HK-2 (cell line): ENCODE results near the gene UBE2E1.
"Not testable (repeated sequence)": the region's sequence is repeated elsewhere in the genome, so short reads cannot be mapped to it uniquely, and the experiment has no call there.

Experiments
- DNase-seq: peaks from one replicate; pipeline ENCODE4 v3.0.0-alpha.2; 2018; ENCODE audit not compliant: unreplicated experiment

UBE2E1 gene

DNA sequence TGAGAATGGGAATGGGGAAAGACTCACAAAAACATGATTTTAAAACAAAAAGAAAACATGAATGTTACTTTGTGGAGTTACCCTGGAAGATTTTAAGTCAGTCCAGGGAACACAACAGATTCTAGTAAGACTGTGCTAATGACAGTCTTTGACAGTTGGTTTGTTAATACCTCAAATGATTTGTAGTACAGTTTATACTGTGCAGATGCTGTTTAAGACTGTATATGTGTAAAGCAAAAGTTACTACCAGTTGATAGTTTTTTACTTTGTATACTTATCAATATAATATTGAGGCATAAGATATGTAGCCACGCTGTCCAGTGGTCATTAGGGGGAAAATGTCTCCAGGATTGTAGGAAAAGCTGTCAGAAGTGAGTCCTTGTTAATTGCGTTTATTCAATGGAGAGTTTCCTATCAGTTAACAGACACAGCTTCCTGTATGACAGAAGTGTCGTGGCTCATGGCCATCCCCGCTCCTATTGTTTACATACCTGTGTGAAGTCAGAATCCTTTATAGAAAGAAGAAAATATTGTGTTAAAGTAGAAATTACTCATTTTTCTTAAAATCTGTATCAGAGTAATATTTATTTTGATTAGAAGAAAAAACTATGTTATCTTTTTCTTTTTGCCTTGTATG, 75.1 kb downstream of the UBE2E1 start:
- DNase-seq = no peak

GRCh38 chr3:23881993-23882392, 76.2 kb downstream of the UBE2E1 start:
- DNase-seq = not testable (repeated sequence)

DNA sequence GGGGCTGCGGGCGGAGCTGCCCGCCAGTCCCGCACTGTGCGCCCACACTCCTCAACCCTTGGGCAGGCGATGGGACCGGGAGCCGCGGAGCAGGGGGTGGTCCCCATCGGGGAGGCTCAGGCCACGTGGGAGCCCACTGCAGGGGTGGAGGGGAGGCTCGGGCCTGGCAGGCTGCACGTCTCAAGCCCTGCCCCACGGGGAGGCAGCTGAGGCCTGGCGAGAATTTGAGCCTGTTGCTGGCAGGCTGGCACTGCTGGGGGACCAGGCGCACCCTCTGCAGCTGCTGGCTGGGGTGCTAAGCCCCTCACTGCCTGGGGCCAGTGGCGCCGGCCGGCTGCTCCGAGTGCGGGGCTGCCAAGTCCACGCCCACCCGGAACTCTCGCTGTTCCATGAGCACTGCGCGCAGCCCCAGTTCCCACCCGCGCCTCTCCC, 76.7 kb downstream of the UBE2E1 start:
- no peak for DNase-seq

GRCh38 chr3:23884481-23884880, 78.7 kb downstream of the UBE2E1 start:
- no peak for DNase-seq

- no peak for DNase-seq
These were observed 79.5 kb downstream of the UBE2E1 start for GRCh38 chr3:23885210-23885609.

DNA sequence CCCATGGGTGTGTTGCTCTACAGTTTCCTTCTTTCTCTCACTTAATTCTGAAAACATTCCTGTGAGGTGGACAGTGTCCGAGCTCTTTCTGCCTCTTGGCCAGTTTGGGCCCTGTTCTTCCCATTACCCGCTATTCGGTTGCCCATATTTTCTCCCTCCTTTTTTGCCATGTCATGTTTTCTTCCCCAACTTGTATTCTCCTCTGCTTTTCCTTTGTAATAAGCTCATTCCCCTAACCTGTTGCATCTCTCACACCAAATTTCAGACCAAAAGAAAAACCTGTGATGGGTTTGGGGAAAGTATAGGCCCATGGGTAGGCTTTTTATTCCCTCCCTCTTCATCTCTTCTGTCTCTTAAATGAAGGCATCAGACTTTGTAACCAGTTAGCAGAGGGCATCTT, 80.6 kb downstream of the UBE2E1 start:
- DNase-seq = no peak

DNA sequence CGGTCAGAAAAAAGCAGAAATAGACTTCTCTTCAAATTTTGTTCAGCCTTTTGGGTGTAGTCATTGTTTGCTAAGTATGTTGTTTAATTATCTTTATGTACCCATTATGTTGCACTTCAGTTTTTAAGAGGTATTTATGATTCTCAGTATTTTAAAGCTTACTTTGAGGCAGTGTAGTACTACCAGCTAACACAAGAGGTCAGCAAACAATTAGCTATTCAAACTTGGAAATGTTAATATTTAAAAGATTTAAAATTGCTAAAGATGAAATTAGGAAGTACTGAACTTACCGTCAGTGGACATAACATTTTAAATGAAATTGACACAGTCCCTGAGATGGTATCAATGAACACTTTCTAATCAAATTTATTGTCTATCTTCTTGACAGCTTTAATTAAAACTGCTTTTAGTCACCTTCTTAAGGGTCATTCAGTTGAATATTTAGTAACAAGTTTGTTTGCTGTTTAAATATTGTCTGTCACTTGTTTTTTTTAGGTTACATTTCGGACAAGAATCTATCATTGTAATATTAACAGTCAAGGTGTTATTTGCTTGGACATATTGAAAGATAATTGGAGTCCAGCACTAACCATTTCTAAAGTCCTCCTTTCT, 83.0 kb downstream of the UBE2E1 start:
- no peak for DNase-seq

GRCh38 chr3:23889386-23889785, 83.6 kb downstream of the UBE2E1 start:
- DNase-seq = no peak

GRCh38 chr3:23889950-23890349, 84.2 kb downstream of the UBE2E1 start:
- DNase-seq = no peak

DNA sequence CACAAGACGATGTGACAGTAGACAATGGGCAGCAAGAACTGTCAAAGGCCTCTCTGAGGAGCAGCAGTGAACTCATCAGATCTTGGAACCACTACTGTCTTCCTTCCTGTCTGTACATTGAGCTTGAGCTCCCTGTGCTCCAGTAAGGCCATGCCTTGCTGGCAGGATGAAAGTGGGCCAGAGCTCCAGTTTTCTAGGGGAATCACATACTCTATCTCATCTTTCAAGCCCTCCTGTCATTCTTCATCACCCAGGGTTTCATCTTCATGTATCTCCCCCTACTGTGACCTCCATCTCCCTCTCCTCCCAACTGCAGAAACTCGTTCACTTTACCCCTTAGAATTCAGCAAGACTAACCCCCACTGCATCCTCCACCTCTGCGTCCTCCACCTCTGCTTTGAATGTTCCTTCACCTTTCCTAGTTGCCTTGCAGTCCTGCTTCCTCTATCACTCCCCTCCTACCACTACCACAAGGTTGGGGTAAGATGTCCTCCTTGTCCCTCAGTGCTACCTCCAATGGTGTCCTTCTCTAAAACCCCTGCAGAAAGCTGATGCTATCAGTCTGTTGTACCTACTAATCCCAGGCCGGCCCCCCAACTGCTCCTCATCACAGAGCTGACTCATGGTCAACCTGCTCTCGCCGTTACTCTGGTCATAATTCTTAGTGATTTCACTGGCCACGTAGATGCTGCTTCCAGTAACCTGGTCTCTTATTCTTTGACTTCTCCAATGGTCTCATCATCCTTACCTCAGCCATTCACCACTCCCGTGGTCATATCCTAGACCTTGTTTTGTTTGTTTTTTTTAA, 88.7 kb downstream of the UBE2E1 start:
- no peak for DNase-seq

GRCh38 chr3:23895181-23895580, 89.4 kb downstream of the UBE2E1 start:
- DNase-seq = no peak

DNA sequence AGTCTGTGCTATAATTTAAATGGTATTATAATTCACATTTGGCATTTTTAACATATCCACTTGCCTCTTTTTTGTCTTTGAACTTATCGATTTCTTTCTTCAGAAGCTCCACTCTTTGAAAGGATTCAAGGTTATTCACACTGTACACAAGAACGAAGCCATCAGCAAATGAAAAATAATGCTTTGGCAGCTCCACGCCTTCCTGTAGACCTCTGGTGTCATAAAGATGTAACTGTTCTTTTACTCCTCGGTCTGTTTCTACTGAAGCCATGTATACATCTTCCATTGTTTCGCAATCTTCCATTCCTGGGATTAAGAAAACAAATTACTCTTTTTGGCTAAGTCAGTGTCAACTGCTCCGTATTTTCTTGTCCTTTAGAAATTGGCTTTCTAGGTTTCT, 95.0 kb downstream of the UBE2E1 start:
- no peak for DNase-seq

- DNase-seq = no peak
These were observed 98.8 kb downstream of the UBE2E1 start for GRCh38 chr3:23904545-23904944.

GRCh38 chr3:23909341-23909740, 103.6 kb downstream of the UBE2E1 start:
- no peak for DNase-seq

- no peak for DNase-seq
These were observed 105.6 kb downstream of the UBE2E1 start for GRCh38 chr3:23911397-23911796.

DNA sequence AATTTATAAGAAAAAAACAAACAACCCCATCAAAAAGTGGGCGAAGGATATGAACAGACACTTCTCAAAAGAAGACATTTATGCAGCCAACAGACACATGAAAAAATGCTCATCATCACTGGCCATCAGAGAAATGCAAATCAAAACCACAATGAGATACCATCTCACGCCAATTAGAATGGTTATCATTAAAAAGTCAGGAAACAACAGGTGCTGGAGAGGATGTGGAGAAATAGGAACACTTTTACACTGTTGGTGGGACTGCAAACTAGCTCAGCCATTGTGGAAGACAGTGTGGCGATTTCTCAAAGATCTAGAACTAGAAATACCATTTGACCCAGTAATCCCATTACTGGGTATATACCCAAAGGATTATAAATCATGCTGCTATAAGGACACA, 106.6 kb downstream of the UBE2E1 start:
- DNase-seq = not testable (repeated sequence)

DNA sequence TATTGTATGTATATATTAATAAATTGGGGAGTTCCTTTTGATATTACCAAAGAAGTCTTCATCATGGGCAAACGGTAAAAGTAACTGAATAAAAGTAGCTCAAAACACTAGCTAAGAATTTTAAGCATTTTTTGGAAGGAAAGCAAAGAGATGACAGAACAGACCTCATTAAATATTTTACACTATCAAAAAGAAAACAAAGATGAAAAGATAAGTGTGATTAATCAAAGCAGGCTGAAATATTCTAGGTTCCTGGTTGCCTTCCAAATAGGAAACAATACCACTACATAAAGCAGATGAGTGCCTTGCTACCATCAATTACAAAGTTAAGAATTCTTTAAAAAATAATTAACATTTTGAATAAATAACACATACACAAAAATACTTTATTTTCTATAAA, 107.4 kb downstream of the UBE2E1 start:
- no peak for DNase-seq

- DNase-seq = no peak
These were observed 108.4 kb downstream of the UBE2E1 start for GRCh38 chr3:23913873-23914743.

DNA sequence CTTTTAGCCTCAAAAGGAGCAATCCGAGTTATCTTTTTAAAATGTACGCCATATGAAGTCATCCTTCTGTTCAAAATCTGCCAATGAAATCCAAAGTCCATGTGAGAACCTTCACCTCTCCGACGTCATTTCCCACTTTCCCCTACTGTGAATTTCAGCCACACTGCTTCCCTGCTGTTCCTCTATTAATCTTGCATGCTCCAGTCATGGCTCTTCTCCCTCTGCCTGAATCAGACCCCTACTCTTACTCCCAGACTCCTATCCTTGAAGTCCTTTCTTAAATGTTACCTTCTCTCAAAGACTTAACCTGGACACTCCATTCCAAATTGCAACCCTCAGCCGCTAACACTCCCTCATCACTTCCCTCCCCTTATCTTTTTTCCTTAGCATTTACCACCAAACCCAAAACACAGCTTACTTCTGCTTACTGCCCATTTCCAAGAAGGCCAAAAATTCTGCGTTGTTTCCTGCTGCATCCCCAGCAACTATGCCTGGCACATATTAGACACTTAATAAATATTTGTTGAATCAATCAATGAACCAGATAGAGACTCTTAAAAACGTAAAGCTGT, 109.9 kb downstream of the UBE2E1 start:
- no peak for DNase-seq

GRCh38 chr3:23916152-23916885, 110.6 kb downstream of the UBE2E1 start:
- DNase-seq = no peak
